WTC11 (cell line): Measurements from ENCODE around the gene GRM1. TPM values are rescaled to one million over a fixed set of nuclear protein-coding genes. Genes with fewer than 3 reads are reported as not detected.
A peak's percentile ranks its signal among the peaks of the same experiment; 100 is the strongest.

Source experiments
- ATAC-seq: fragments of 200-7000 bp; cut with Tn5 transposase; 2 replicates; pipeline ENCODE4 v1.10.0; 2021; ENCODE audit warnings: mild to moderate bottlenecking, moderate library complexity
- CTCF ChIA-PET: fragments of 300-600 bp; sonication (Branson Sonifier 250); formaldehyde crosslinking; loops from one replicate; lab custom pipeline; 2021; ENCODE audit warnings: antibody characterized with exemption; lab: Charles Lee
- POLR2A ChIA-PET: fragments of 350-600 bp; sonication (Branson Sonifier 250); formaldehyde crosslinking; loops from one replicate; lab custom pipeline; 2021; ENCODE audit warnings: antibody characterized with exemption; lab: Charles Lee
- DNase-seq: peaks from one replicate; pipeline ENCODE4 v3.0.0; 2021; ENCODE audit warnings: low spot score
- H3K27ac Mint-ChIP-seq: 2 replicates; pipeline ENCODE4 v1.8.0; 2021; ENCODE audit warnings: mixed read lengths
- H3K27me3 Mint-ChIP-seq: 2 replicates; pipeline ENCODE4 v1.8.0; 2021; ENCODE audit warnings: low read depth, mild to moderate bottlenecking, moderate library complexity, mixed read lengths
- H3K36me3 Mint-ChIP-seq: 2 replicates; pipeline ENCODE4 v1.8.0; 2021; ENCODE audit warnings: mixed read lengths
- H3K4me1 Mint-ChIP-seq: 2 replicates; pipeline ENCODE4 v1.8.0; 2022; ENCODE audit warnings: mixed read lengths
- H3K4me3 Mint-ChIP-seq: 2 replicates; pipeline ENCODE4 v1.8.0; 2021; ENCODE audit warnings: mild to moderate bottlenecking, moderate library complexity, mixed read lengths
- H3K9me3 Mint-ChIP-seq: 2 replicates; pipeline ENCODE4 v1.8.0; 2021; ENCODE audit warnings: mixed read lengths
- CREB1 ChIP-seq: sonication (generic); formaldehyde crosslinking; IDR thresholded peaks from 2 replicates; pipeline ENCODE4 v1.8.0; 2023; ENCODE audit warnings: mild to moderate bottlenecking, missing genetic modification reagents
- CREM ChIP-seq: sonication (generic); formaldehyde crosslinking; IDR thresholded peaks from 2 replicates; pipeline ENCODE4 v1.8.1; 2022; ENCODE audit warnings: mild to moderate bottlenecking, missing genetic modification reagents, moderate library complexity
- ETV6 ChIP-seq: sonication (generic); formaldehyde crosslinking; IDR thresholded peaks from 2 replicates; pipeline ENCODE4 v1.8.1; 2022; ENCODE audit warnings: mild to moderate bottlenecking, missing genetic modification reagents
- FOXP1 ChIP-seq: sonication (generic); formaldehyde crosslinking; IDR thresholded peaks from 2 replicates; pipeline ENCODE4 v1.8.0; 2022; ENCODE audit warnings: missing genetic modification reagents, mild to moderate bottlenecking, moderate library complexity, borderline replicate concordance
- JUN ChIP-seq: sonication (generic); formaldehyde crosslinking; IDR thresholded peaks from 2 replicates; pipeline ENCODE4 v1.8.0; 2023; ENCODE audit warnings: mild to moderate bottlenecking, missing genetic modification reagents
- NFATC4 ChIP-seq: fragments of 250-450 bp; sonication (Bioruptor Pico); IDR thresholded peaks from 2 replicates; pipeline ENCODE4 v1.9.0; 2021; ENCODE audit warnings: mild to moderate bottlenecking
- SMAD4 ChIP-seq: sonication (generic); formaldehyde crosslinking; IDR thresholded peaks from 2 replicates; pipeline ENCODE4 v1.8.0; 2022; ENCODE audit warnings: mild to moderate bottlenecking, missing genetic modification reagents
- SOX15 ChIP-seq: fragments of 250-450 bp; sonication (Bioruptor Pico); IDR thresholded peaks from 2 replicates; pipeline ENCODE4 v1.9.0; 2021; ENCODE audit warnings: mild to moderate bottlenecking
- SP1 ChIP-seq: sonication (generic); formaldehyde crosslinking; conservative IDR thresholded peaks from 2 replicates; pipeline ENCODE4 v1.8.1; 2022; ENCODE audit warnings: missing genetic modification reagents
- ZNF396 ChIP-seq: fragments of 250-450 bp; sonication (Bioruptor Pico); IDR thresholded peaks from 2 replicates; pipeline ENCODE4 v1.8.0; 2021; ENCODE audit warnings: mild to moderate bottlenecking, moderate library complexity, borderline replicate concordance
- ZNF416 ChIP-seq: fragments of 250-450 bp; sonication (Bioruptor Pico); IDR thresholded peaks from 2 replicates; pipeline ENCODE4 v1.9.0; 2021; ENCODE audit warnings: mild to moderate bottlenecking, inconsistent platforms
- ZNF423 ChIP-seq: fragments of 250-450 bp; sonication (Bioruptor Pico); IDR thresholded peaks from 2 replicates; pipeline ENCODE4 v2.1.2; 2022; ENCODE audit warnings: mild to moderate bottlenecking, moderate library complexity
- ZNF671 ChIP-seq: fragments of 250-450 bp; sonication (Bioruptor Pico); IDR thresholded peaks from 2 replicates; pipeline ENCODE4 v1.8.0; 2021; ENCODE audit warnings: mild to moderate bottlenecking
- total RNA-seq: library from RNA; stranded (reverse); gene quantifications from 3 replicates; pipeline ENCODE4 v1.2.3, GENCODE V29; 2021
- TF ChIP-seq, protein P1 (sequence below): sonication (generic); formaldehyde crosslinking; IDR thresholded peaks from 2 replicates; pipeline ENCODE4 v1.8.1; 2023; ENCODE audit warnings: mild to moderate bottlenecking, missing genetic modification reagents
- TF ChIP-seq, protein P2 (sequence below): fragments of 250-450 bp; sonication (Bioruptor Pico); IDR thresholded peaks from 2 replicates; pipeline ENCODE4 v1.9.0; 2021; ENCODE audit warnings: mild to moderate bottlenecking
- TF ChIP-seq, protein P3 (sequence below): sonication (generic); formaldehyde crosslinking; IDR thresholded peaks from 2 replicates; pipeline ENCODE4 v1.8.0; 2023; ENCODE audit warnings: missing genetic modification reagents
- TF ChIP-seq, protein P4 (sequence below): sonication (generic); formaldehyde crosslinking; IDR thresholded peaks from 2 replicates; pipeline ENCODE4 v1.8.1; 2022; ENCODE audit warnings: mild to moderate bottlenecking, missing genetic modification reagents, moderate library complexity, borderline replicate concordance
- TF ChIP-seq, protein P5 (sequence below): sonication (generic); formaldehyde crosslinking; IDR thresholded peaks from 2 replicates; pipeline ENCODE4 v1.8.0; 2022; ENCODE audit warnings: mild to moderate bottlenecking, missing genetic modification reagents
- TF ChIP-seq, protein P6 (sequence below): fragments of 250-450 bp; sonication (Bioruptor Pico); IDR thresholded peaks from 2 replicates; pipeline ENCODE4 v1.8.0; 2021; ENCODE audit warnings: mild to moderate bottlenecking
- TF ChIP-seq, protein P7 (sequence below): sonication (generic); formaldehyde crosslinking; IDR thresholded peaks from 2 replicates; pipeline ENCODE4 v1.8.0; 2022; ENCODE audit warnings: mild to moderate bottlenecking, missing genetic modification reagents

GRM1 gene
- total RNA-seq, 1 experiment from 2014 or later, result 0.46 TPM

DNA sequence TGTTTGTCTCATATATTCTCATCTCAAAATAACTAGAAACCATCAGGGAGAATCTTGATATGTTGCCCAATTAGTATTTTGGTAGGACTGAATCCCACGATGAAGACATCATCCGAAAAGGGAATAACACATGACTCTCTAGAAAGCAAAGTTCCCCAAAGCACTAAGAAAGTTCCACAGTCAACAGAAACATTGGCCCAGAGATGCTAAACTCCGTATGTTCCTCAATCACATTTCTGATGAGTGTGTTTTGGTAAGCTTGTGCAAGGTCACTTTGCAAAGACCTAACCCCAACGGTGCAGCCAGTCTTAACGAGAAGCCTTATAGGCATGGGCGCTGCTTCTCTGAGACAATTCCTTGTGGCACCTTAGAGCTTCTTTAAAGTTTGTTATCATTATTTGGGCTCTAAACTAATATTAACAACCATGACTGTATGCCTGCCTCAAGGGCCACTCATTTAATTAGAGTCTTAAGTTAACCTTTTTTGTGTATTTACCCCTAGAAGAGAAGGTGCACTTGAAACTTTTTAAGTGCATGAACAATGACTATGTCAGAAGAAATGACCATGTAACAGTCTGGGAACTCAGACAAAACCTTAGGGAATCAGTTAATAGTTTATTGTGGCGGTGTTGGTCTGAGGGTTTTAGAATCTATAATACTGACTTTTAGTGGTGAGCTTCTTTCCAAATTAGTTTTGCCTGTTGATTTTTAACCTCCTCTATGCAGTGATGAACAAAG, 312.8 kb downstream of the GRM1 start:
- H3K9me3 Mint-ChIP-seq, result peaks cover 4% of the 10 kb centered on the region
- ChIA-PET CTCF (no interaction called here), POLR2A (no interaction called here)
- no peak overlapping the region for H3K4me3 Mint-ChIP-seq
- DNase-seq (no peak), ATAC-seq (no peak)
- TF ChIP-seq, protein P1, sequence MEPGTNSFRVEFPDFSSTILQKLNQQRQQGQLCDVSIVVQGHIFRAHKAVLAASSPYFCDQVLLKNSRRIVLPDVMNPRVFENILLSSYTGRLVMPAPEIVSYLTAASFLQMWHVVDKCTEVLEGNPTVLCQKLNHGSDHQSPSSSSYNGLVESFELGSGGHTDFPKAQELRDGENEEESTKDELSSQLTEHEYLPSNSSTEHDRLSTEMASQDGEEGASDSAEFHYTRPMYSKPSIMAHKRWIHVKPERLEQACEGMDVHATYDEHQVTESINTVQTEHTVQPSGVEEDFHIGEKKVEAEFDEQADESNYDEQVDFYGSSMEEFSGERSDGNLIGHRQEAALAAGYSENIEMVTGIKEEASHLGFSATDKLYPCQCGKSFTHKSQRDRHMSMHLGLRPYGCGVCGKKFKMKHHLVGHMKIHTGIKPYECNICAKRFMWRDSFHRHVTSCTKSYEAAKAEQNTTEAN (CRISPR knock-in tag), result no peak
- TF ChIP-seq, protein P2, sequence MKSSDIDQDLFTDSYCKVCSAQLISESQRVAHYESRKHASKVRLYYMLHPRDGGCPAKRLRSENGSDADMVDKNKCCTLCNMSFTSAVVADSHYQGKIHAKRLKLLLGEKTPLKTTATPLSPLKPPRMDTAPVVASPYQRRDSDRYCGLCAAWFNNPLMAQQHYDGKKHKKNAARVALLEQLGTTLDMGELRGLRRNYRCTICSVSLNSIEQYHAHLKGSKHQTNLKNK (CRISPR knock-in tag), result no peak
- TF ChIP-seq FOXP1 (no peak), ZNF671 (no peak), ZNF416 (no peak), ETV6 (CRISPR knock-in tag) (no peak), SMAD4 (CRISPR knock-in tag) (no peak), SOX15 (CRISPR knock-in tag) (no peak), ZNF423 (CRISPR knock-in tag) (no peak), CREB1 (CRISPR knock-in tag) (no peak)
- TF ChIP-seq, protein P3, sequence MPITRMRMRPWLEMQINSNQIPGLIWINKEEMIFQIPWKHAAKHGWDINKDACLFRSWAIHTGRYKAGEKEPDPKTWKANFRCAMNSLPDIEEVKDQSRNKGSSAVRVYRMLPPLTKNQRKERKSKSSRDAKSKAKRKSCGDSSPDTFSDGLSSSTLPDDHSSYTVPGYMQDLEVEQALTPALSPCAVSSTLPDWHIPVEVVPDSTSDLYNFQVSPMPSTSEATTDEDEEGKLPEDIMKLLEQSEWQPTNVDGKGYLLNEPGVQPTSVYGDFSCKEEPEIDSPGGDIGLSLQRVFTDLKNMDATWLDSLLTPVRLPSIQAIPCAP (CRISPR knock-in tag), result no peak
- TF ChIP-seq, protein P4, sequence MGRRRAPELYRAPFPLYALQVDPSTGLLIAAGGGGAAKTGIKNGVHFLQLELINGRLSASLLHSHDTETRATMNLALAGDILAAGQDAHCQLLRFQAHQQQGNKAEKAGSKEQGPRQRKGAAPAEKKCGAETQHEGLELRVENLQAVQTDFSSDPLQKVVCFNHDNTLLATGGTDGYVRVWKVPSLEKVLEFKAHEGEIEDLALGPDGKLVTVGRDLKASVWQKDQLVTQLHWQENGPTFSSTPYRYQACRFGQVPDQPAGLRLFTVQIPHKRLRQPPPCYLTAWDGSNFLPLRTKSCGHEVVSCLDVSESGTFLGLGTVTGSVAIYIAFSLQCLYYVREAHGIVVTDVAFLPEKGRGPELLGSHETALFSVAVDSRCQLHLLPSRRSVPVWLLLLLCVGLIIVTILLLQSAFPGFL (CRISPR knock-in tag), result no peak
- H3K27me3 Mint-ChIP-seq, result no peaks in the 10 kb centered on the region
- peaks cover 32% of the 10 kb centered on the region for H3K4me1 Mint-ChIP-seq
- peaks cover 3% of the 10 kb centered on the region; the same call in 1 of the 2 replicates for H3K36me3 Mint-ChIP-seq
- no peak overlapping the region for H3K27ac Mint-ChIP-seq

DNA sequence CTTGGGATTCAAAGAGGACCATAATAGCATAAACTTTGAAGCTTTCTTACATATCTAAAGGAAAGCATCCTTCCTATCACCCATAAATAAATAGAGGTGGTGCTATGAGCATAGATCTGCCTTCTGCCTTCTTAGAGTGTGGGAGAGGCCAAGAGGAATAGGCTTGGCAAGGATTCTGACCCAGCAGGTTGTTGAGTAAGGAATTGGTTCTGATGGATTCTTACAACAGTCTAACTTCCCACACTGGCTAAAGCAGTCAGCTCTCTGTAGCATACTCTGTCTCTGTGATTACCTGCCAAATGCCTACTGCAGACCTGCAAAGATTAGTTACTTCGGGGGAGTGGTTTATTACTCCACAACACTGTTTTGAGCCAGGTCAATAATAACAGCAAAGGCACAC, 316.7 kb downstream of the GRM1 start:
- DNase-seq (no peak), ATAC-seq (peak; percentile 48)
- ChIA-PET POLR2A (no interaction called here), CTCF (no interaction called here)
- Mint-ChIP-seq H3K4me1 (peaks cover 28% of the 10 kb centered on the region), H3K27me3 (no peaks in the 10 kb centered on the region), H3K9me3 (no peaks in the 10 kb centered on the region), H3K4me3 (no peak overlapping the region)
- TF ChIP-seq, protein P5, sequence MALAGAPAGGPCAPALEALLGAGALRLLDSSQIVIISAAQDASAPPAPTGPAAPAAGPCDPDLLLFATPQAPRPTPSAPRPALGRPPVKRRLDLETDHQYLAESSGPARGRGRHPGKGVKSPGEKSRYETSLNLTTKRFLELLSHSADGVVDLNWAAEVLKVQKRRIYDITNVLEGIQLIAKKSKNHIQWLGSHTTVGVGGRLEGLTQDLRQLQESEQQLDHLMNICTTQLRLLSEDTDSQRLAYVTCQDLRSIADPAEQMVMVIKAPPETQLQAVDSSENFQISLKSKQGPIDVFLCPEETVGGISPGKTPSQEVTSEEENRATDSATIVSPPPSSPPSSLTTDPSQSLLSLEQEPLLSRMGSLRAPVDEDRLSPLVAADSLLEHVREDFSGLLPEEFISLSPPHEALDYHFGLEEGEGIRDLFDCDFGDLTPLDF (CRISPR knock-in tag), result no peak
- TF ChIP-seq ZNF396 (no peak), ZNF423 (CRISPR knock-in tag) (no peak), NFATC4 (CRISPR knock-in tag) (no peak), SP1 (no peak), SMAD4 (CRISPR knock-in tag) (no peak), JUN (no peak), CREM (CRISPR knock-in tag) (no peak)
- TF ChIP-seq, protein P6, sequence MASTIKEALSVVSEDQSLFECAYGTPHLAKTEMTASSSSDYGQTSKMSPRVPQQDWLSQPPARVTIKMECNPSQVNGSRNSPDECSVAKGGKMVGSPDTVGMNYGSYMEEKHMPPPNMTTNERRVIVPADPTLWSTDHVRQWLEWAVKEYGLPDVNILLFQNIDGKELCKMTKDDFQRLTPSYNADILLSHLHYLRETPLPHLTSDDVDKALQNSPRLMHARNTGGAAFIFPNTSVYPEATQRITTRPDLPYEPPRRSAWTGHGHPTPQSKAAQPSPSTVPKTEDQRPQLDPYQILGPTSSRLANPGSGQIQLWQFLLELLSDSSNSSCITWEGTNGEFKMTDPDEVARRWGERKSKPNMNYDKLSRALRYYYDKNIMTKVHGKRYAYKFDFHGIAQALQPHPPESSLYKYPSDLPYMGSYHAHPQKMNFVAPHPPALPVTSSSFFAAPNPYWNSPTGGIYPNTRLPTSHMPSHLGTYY (CRISPR knock-in tag), result no peak
- TF ChIP-seq, protein P7, sequence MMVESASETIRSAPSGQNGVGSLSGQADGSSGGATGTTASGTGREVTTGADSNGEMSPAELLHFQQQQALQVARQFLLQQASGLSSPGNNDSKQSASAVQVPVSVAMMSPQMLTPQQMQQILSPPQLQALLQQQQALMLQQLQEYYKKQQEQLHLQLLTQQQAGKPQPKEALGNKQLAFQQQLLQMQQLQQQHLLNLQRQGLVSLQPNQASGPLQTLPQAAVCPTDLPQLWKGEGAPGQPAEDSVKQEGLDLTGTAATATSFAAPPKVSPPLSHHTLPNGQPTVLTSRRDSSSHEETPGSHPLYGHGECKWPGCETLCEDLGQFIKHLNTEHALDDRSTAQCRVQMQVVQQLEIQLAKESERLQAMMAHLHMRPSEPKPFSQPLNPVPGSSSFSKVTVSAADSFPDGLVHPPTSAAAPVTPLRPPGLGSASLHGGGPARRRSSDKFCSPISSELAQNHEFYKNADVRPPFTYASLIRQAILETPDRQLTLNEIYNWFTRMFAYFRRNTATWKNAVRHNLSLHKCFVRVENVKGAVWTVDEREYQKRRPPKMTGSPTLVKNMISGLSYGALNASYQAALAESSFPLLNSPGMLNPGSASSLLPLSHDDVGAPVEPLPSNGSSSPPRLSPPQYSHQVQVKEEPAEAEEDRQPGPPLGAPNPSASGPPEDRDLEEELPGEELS (CRISPR knock-in tag), result no peak
- TF ChIP-seq, protein P1 (CRISPR knock-in tag), result no peak
- TF ChIP-seq, all 79 proteins: peak for 0
- H3K27ac Mint-ChIP-seq, result no peak overlapping the region
- no peaks in the 10 kb centered on the region for H3K36me3 Mint-ChIP-seq
